ENCODE measurements around the gene SEMA4F.
A peak's percentile ranks its signal among the peaks of the same experiment; 100 is the strongest.

The SEMA4F gene

DNA sequence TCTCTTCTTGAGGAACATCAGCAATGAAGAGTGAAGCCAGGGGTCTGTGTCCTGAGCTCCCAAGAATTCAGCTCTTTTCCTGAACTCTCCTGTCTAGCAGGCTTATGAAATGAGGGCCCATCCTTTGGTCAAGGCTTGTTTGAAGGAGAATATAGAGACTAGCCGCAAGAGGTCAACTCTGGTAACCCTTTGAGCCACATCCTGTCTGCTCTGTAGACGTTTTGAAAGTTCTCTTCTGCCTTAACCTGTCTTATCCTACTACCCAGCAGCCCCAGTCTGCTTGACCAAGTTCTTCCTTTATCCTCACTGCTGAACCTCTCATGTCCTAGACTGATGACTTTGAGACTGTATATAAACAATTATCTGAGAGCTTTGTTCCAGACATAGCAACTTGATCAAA, 5.4 kb downstream of the SEMA4F start:
- DNase-seq (ENCODE audit: low read depth) = peak; percentile 34

DNA sequence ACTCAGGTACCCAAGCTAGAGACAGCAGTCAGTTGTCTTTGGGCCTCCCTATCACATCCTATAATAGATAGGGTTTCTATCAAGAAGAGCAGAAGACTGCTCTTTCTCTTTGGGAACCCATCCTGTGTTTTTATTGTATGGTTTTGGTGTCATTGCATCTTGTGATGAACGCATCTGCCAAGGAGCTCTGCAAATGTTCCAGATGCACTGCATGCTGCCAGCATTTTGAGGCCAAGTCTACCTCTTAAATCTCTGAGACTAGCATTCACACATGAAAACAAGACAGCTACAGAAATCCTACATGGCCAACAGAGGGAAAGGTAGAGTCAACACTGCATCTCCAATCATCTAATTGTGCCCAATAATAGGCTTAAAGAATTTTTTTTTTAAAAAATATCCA, 14.0 kb downstream of the SEMA4F start:
- DNase-seq (ENCODE audit: low read depth) = no peak

DNA sequence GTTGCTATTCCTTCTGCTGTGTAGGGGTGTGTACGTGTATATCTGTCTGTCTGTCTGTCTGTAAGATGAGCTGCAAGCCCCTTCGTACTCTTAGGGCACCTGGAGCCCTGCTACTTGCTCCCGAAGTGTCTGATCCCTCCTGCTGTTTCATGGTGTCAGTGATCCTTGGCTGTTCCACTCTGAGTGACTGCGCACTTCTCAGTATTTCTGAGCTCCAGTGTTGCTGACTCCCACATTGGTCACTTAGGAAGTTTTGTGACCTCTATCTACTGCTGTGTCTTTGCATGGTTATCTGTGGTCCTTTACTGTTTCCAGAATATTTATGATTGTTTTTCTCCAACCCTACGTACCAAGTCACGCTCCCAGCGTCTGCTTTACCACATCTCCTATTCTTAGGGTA, 16.2 kb downstream of the SEMA4F start:
- DNase-seq (ENCODE audit: low read depth) = no peak

DNA sequence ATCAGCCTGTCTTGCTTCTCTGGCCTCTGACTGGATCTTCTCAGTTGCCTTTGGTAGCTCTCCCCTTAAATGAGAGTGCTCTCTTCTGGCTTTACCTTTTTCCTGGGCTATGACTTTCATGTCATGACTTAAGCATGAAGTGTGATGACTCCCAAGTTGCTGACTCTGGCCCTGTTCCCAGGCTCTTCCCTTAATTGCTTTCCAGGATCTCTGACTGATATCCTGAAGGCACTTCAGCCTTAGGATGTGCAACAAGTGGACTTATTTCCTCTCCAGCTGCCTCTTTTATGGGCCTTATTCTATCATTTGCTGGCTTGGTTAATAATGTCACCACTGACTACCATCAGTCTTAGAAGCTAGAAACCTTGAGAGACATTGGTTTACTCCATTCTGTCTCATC, 17.4 kb downstream of the SEMA4F start:
- DNase-seq (ENCODE audit: low read depth) = peak; percentile 75

DNA sequence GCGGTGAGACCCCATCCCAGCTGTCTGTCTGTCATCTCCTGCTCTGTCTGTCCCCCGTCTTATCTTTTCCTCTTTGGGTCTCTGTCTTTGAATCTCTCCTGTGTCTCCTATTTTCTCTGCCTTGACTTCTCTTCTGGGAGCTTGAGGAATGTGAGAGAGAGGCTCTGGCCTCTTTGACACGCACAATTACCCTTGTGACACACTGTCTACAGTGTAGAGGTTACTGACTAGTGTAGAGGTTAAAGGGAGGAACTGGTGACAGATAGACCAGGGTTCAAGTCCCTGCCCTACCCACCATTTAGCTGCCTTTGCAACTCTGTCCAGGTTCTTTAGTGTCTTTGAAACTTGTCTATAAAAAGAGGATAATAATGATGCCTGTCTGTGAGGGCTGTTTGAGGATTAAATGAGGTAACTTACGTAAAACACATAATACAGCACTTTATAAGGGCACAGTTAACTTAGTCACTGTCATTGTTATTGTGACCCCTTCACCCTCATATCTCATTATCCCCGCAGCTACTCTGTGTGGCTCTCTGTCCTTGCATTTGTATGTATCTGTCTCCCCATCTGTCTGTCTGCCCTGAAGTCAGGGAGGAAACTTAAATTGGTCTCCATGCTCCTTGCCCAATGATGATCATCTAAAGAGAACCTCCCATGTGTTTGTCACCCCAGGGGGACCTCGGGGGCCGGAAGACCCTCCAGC, 19.9 kb downstream of the SEMA4F start:
- no peak for DNase-seq (ENCODE audit: low read depth)

DNA sequence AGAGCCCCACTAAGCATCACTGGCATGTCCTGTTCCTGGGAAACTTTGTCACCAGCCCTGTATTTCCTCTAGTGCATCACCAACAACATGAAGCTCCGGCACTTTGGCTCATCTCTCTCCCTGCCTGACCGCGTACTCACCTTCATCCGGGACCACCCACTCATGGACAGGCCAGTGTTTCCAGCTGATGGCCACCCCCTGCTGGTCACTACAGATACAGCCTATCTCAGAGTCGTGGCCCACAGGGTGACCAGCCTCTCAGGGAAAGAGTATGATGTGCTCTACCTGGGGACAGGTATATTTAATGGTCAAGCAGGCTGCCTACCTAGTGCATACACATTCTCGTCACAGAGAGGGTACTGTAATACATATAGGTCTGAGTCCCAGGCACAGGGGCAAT, 21.0 kb downstream of the SEMA4F start:
- no peak for DNase-seq (ENCODE audit: low read depth)

DNA sequence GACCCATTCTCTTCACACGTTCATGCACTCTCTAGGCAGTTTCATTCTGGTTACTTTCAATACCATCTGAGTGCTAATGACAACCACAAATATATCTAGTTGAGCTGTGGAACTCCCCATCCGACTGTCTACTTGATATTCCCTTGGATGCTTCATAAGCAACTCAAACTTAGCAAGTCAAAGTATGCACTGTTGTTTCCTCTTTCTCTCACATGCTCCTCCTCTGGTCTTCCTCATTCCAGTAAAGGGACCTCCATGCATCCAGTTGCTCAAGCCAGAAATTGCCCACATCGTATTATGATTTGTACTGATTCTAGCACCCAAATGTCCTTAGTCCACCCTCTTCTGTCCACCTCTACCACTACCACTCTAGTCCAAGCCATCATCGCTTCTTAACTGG, 22.3 kb downstream of the SEMA4F start:
- DNase-seq (ENCODE audit: low read depth) = no peak

DNA sequence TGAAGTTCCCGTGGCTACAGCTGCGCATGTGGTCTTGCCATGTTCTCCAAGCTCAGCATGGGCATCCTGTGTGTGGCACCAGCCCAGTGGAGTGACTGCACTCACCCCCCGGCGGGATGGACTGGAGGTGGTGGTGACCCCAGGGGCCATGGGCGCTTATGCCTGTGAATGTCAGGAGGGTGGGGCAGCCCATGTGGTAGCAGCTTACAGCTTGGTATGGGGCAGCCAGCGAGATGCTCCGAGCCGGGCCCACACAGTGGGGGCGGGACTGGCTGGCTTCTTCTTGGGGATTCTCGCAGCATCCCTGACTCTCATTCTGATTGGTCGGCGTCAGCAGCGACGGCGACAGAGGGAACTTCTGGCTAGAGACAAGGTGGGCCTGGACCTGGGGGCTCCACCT, 25.6 kb downstream of the SEMA4F start:
- no peak for DNase-seq (ENCODE audit: low read depth)

DNA sequence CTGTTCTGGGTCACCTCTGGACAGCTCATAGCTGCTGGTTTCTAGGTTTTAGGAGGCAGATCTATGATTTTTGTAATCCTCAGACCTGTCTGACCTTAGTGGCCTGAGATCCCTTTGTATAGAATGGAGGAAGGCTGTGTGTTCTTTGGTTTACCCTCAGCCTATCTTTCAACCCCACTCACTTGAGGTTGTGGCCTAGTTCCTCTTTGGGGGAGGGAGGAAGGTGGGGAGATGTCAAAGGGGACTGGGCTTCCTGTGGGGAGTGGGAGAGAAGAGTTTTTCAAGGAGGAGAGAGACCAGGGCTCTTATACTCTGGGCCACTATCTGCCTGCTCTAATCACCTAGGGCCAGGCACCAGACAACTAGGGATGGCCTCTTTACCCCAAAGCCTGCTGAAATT, 28.5 kb downstream of the SEMA4F start:
- no peak for DNase-seq (ENCODE audit: low read depth)

DNA sequence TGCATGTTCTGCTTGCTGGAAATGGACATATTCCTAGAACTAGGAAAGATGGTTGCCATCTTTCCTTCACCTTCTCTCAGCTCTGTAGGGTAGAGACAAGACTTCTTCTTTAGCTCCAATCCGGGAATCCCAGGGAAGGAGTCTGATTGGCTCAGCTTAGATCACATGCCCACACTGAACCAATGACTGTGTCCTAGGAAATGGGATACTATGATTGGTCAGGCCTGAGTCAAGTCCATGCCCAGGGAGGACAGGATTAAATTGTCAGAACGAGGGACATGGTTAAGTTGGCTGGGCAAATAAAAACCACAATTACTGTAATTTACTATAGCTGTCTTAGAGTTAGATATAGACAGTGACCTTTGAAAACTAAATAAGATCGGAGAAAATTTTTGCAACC, 31.4 kb downstream of the SEMA4F start:
- peak; percentile 7 for DNase-seq (ENCODE audit: low read depth)

DNA sequence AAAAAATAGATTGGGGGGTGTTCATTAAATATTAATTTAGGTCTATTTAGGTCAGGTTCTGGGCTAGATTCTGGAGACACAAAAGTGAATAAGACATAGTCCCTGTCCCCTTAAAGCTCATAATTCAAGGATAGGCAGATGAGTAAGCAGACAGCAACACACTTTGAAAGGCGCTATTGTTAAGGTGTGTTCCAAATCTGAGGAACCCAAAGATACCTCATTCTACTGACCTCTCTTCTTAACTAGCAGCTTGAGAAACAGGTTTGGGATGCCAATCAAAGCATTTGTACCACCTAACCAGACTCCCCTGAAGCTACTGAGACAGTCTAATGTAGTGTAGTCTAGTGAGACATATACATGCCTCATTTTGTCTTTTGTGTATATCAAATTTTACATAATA, 34.8 kb downstream of the SEMA4F start:
- DNase-seq (ENCODE audit: low read depth) = no peak

DNA sequence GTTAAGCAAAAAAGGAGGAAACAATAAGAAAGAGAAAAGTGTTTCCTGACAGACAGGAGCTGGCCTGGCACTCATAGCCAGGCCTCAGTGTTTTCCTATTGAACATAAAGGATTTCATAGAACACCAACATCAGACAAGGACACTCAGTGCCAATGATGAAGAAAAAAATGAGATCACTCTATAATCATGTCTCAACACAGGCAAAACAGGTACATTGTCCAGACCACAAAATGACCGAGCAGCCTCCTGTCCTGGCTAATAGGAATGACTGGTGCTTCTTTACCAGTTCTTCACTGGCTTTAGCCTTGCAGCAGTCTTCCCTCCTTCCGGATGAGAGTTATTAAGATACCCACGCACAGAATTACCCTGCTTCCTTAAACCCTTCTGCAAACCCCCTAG, 35.6 kb downstream of the SEMA4F start:
- no peak for DNase-seq (ENCODE audit: low read depth)

DNA sequence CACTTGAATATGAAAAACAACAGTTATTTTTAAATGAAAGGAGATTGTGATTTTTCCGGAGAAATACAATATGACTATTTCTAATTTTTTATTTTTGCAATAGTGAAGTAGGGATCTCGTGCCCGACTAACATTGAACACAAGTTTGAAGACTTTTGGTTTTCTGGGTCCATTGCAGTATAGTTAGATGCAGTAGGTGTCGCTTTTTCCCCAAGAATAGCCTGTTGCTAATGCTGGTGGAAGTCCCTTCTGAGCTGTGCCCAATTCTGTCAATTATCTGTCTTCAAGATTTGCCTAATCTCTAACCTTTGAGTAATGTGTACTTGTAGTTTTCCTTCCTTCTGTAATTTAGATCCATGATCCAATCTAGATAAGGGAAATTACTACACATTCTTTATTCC, 36.5 kb downstream of the SEMA4F start:
- DNase-seq (ENCODE audit: low read depth) = peak; percentile 79

DNA sequence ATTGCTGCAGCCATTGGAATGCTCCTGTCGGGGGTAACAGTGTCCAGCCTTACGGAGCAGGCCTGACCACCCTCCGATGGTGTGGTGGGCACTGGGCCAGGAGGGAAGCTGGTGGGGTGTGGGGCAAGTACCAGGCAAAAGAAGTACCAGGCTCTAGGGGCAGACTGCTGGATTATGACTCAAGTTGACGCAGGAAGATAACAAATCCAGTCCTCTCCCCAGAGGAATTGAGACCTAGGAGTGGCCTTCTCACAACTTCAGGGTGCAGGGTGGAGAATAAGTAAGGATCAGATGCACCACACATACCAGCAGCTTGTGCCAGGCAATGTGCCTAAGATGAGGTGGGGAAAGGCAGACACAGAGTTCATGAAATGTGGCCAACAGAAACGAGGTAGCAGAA, 37.9 kb downstream of the SEMA4F start:
- DNase-seq (ENCODE audit: low read depth) = no peak

DNA sequence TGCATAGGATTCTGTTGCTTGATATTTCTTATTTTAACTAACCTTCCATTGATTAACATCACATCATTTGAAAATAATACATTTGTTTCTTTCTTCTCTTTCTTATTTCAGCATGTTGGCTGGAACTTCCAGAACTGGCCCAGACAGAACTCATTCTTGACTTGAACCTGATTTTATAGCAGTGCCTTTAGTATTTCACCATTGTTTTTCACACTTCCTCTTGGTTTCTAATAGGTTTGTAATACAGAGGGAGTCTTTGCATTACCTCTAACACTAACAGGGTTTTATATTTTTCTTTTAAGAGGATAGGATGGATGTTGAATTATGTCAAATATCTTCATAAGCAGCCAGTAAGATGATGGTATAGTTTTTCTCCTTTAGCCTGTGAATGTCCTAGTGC, 39.2 kb downstream of the SEMA4F start:
- no peak for DNase-seq (ENCODE audit: low read depth)

DNA sequence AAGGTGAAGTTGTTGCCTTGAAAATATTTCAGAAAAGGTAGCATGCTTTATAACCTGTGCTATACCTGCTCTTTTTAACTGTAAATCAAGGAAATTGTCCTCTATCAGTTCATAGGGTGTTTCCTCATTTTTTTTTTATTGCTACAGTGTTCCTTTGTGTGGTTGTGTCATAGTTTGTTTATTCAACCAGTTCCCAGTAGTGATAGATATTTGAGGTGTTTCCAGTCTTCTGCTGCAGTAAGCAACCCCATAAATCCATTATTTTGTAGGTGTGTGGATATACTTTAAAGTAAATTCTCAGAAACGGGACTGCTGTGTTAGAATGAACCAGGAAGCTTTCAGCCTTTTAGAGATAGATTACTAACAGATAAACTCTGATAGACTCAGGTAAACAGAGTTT, 39.6 kb downstream of the SEMA4F start:
- no peak for DNase-seq (ENCODE audit: low read depth)

DNA sequence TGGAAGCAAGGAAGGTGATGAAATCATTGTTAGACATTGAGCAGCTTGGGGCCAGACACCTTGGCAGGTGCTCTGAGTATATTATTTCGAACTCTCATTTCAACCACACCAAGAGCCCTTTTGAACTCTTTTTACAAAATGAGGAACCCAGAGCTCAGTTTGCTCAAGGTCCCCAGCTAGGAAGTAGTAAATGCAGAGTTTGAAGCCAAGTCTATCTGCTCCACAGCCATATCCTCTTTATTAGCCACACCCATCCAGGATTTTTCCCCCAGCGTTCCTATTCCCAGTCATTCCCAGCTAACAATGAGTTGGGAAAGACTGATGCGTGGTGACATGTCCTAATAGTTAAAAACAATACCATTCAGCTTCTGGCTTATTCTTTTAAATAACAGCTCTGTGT, 40.2 kb downstream of the SEMA4F start:
- no peak for DNase-seq (ENCODE audit: low read depth)

DNA sequence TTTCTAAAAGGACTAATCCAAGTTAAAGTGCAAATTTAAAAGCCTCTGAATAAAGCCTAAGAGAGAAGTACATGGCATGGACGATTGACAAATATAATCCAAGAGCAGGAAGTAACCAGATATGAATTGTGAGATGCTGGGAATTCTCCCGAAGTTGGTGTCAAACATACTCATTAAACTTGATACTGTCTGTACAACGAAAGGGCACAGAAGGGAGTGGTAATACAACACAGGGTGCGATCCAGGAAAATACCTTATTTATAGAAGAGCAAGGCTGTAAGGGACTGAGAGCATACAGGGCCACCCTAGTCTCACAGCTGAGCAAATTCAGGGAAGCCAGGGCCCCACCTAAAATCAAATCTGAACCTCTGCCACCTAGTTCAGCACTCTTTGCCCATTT, 41.6 kb downstream of the SEMA4F start:
- no peak for DNase-seq (ENCODE audit: low read depth)

DNA sequence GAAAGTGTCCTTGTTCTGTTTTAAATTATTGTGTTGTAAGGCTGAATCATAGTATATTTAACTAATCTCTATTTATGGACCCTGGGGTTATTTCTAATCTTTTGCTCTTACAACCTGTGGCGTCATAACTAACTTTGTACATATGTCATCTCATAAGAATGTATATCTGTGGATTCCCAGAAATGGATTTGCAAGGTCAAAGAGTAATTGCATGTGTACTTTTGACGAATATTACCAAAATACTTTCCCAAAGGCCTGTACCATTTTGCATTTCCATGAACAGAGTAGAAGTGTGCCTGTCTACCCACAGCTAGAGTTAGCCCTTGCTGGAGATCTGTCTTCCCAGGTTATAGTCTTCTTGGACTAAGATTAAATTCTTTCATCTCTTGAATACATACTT, 42.8 kb downstream of the SEMA4F start:
- peak; percentile 52 for DNase-seq (ENCODE audit: low read depth)

DNA sequence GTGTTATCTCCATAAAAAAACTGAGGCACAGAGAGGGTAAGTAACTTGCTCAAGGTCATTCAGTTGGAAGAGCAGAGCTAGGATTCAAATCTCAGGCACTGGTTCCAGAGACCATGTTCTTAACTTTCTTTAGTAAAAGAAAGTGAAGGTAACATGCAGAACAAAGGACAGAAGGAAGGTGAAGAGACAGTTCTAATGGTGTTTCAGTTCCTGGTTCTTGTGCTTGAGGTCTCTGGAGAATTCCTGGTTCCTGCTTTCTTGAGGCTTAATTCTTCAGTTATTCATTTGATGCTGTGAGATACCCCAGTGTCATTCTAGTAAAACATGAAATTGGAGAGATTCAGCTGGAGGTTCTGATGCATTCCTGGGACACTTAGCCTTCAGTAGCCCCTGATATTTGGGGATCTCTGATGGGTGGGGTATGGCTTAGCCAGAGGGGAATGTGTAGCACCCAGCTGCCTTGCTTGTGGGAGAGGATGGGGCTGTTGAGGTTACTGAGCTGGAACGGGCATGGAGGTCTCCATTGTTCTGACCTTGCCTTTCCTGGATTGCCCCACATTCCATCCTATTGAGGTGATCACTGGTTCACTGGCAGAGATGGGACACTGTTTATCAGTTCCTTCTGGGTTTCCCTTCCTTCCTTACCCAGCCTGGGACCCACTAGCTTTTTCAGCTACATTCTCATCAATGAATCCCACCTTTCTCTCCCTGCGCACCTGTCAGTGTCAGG, 46.8 kb downstream of the SEMA4F start:
- no peak for DNase-seq (ENCODE audit: low read depth)

DNA sequence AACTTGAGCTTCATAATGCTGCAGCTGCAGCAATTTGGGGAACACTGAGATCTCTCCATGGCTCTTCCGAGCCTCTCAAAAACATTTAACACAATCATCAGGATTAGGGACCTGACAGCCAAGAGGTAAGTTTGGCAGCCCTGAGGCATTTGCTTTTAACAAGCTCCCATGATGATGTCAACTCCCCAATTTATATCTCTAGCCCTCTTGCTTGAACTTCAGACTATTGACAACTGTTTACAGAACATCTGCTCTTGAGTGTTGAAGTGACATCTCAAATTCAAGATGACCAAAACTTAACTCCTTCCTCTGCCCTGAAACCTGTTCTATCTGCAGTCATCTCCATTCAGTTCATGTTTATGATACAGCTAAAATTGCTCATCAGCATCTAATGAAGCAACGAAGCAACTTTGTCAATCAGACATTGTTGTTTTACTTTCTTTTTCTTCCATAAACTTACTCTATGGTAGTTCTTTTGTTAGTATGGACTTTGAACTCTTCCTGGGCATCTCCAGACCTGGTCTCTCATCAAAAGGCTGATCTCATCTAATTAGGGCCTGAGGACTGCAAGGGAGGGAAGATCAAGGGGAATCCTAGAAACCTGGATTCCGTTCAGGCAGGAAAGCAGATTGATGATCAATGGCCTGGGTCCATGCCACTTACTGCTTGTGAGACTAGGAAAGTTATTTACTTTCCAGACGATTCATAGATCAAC, 48.1 kb downstream of the SEMA4F start:
- DNase-seq (ENCODE audit: low read depth) = no peak

DNA sequence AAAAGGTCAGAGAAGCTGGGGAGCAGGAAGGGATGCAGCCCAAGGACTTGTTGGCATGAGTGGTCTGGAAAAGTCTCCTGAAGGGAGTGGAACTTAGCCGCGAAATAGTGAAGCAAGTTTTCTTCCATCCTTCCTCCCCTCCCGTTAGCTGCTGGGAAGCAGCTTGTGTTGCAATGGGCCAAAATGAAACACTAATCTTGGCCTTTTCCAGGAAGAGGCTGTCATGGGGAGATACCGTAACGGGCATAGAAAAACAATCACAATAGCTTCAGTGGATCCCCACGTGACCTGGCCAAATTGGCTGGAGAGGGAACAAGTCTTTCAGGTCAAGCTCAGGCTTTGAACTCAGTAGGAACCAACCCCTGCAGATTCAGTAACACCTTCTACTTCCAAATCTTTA, 49.3 kb downstream of the SEMA4F start:
- no peak for DNase-seq (ENCODE audit: low read depth)

DNA sequence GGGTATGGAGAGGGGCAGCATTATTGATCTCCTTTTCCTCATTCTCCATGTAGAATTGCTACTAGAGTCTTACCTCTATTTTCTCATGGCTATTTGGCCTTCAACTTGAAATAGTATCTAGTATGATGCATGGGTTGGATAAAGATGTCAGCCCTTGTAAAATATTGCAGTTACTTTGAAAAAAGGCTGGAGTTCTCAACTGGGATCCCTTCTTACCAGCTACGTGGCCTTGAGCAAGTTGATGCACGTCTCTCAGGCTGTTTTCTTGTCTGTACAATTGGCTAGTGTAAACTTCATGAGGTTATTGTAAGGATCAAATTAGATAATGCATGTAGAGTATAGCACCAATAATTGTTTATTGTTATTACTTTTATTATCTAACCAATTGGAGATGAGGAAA, 50.2 kb downstream of the SEMA4F start:
- DNase-seq (ENCODE audit: low read depth) = no peak

All from ELR (cell line).